ENCODE data around the gene TTC9. TPM values are rescaled to one million over a fixed set of nuclear protein-coding genes. Genes with fewer than 3 reads are reported as not detected.
"Not testable (repeated sequence)": the region's sequence is repeated elsewhere in the genome, so short reads cannot be mapped to it uniquely, and the experiment has no call there.

Gene TTC9
- total RNA-seq, 3 donors from 2014 or later = 0.48 to 7.5 (median 3.9) TPM

GRCh38 chr14:70699646-70700045, 57.9 kb downstream of the TTC9 start:
- no peaks in the 10 kb centered on the region for H3K36me3 ChIP-seq
- TF ChIP-seq CTCF (IDR thresholded peaks at IDR 0.05) (no peak), POLR2AphosphoS5 (IDR thresholded peaks at IDR 0.05) (no peak), POLR2A (IDR thresholded peaks at IDR 0.05) (no peak)
- no peak for DNase-seq (ENCODE audit: low spot score in 2 of 2)
- H3K9me3 ChIP-seq = no peaks in the 10 kb centered on the region
- no peak overlapping the region for H3K4me3 ChIP-seq
- H3K27me3 ChIP-seq = no peaks in the 10 kb centered on the region
- intact Hi-C loops (cut with DNase I; ENCODE audit: low total_unique reads) = no loop called here
- H3K27ac ChIP-seq = no peak overlapping the region
- H3K4me1 ChIP-seq = no peaks in the 10 kb centered on the region

- no peak for DNase-seq (ENCODE audit: low spot score in 2 of 2)
- H3K27me3 ChIP-seq = no peaks in the 10 kb centered on the region
- intact Hi-C loops (cut with DNase I; ENCODE audit: low total_unique reads) = no loop called here
Observed at GRCh38 chr14:70700955-70701585, 59.4 kb downstream of the TTC9 start.

GRCh38 chr14:70701610-70702009, 59.9 kb downstream of the TTC9 start:
- TF ChIP-seq POLR2A (IDR thresholded peaks at IDR 0.05) = no peak
- TF ChIP-seq POLR2AphosphoS5 (IDR thresholded peaks at IDR 0.05) = no peak
- TF ChIP-seq CTCF (IDR thresholded peaks at IDR 0.05) = no peak
- Histone ChIP-seq H3K27ac (no peak overlapping the region), H3K36me3 (no peaks in the 10 kb centered on the region), H3K4me1 (no peaks in the 10 kb centered on the region), H3K9me3 (no peaks in the 10 kb centered on the region), H3K4me3 (no peak overlapping the region), H3K27me3 (no peaks in the 10 kb centered on the region)
- no peak for DNase-seq (ENCODE audit: low spot score in 2 of 2)
- intact Hi-C loops (cut with DNase I; ENCODE audit: low total_unique reads) = no loop called here

More at GRCh38 chr14:70700955-70701585, 59.4 kb downstream of the TTC9 start:
- Histone ChIP-seq H3K27ac (no peak overlapping the region), H3K36me3 (no peaks in the 10 kb centered on the region), H3K4me1 (no peaks in the 10 kb centered on the region), H3K4me3 (no peak overlapping the region), H3K9me3 (no peaks in the 10 kb centered on the region)
- TF ChIP-seq POLR2A (IDR thresholded peaks at IDR 0.05) = no peak
- TF ChIP-seq CTCF (IDR thresholded peaks at IDR 0.05) = no peak
- TF ChIP-seq POLR2AphosphoS5 (IDR thresholded peaks at IDR 0.05) = no peak

GRCh38 chr14:70702161-70702560, 60.4 kb downstream of the TTC9 start:
- Histone ChIP-seq H3K9me3 (no peaks in the 10 kb centered on the region), H3K4me3 (no peak overlapping the region), H3K4me1 (no peaks in the 10 kb centered on the region), H3K36me3 (no peaks in the 10 kb centered on the region), H3K27ac (no peak overlapping the region), H3K27me3 (no peaks in the 10 kb centered on the region)
- DNase-seq (ENCODE audit: low spot score in 2 of 2) = no peak
- no peak for TF ChIP-seq POLR2A (IDR thresholded peaks at IDR 0.05)
- no peak for TF ChIP-seq POLR2AphosphoS5 (IDR thresholded peaks at IDR 0.05)
- no peak for TF ChIP-seq CTCF (IDR thresholded peaks at IDR 0.05)
- intact Hi-C loops (cut with DNase I; ENCODE audit: low total_unique reads) = no loop called here

GRCh38 chr14:70703621-70704168, 62.0 kb downstream of the TTC9 start:
- H3K27me3 ChIP-seq; intact Hi-C loops (cut with DNase I; ENCODE audit: low total_unique reads); H3K4me1 ChIP-seq; H3K27ac ChIP-seq; H3K9me3 ChIP-seq; H3K36me3 ChIP-seq; DNase-seq (ENCODE audit: low spot score in 2 of 2); H3K4me3 ChIP-seq: not testable (repeated sequence)

Measured in breast epithelium (tissue), 4 donors.